Measurements from ENCODE around the gene ROBO3. TPM values are rescaled to one million over a fixed set of nuclear protein-coding genes. Genes with fewer than 3 reads are reported as not detected.

Gene ROBO3
- total and polyA plus RNA-seq, 10 of the 15 experiments (the other 5 are each of a cell fraction or from before 2014, with no cell fraction given) = 0.10 to 0.63 (median 0.31) TPM; not detected in 2

DNA sequence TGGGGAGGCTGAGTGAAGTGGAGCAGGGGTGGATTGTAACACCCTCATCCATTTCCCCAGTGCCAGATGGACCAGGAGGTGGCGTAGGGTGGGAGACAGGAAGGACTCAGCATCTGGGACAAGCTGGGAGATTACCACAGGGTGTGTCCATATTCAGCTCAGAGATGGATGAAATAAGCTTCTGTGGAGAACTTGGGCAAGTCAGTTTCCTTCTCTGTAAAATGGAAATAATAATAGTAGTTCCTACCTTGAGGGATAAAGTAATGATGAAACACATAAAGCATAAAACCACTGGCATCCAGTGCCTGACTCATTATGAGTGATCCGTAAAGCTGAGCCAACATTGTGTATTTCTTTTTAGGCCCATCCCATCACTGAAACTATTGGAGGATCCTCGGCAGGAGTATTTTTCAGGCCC, 33.0 kb downstream of the ROBO3 start:
- no peak for TF ChIP-seq NFXL1 (IDR thresholded peaks at IDR 0.05; ENCODE audit: borderline replicate concordance)
- BruUV-seq (replicated peaks) = no TSS peak
- Histone ChIP-seq H3K9me3 (replicated peaks; ENCODE audit: control insufficient read depth, insufficient read depth, low read length) (no peaks in the 10 kb centered on the region), H3K9ac (ENCODE audit: control insufficient read depth, insufficient read depth, low read length) (no peak overlapping the region), H2AFZ (ENCODE audit: control insufficient read depth, low read depth, low read length) (no peak overlapping the region), H3K4me1 (ENCODE audit: control insufficient read depth, insufficient read depth, low read length) (no peaks in the 10 kb centered on the region), H3K79me2 (ENCODE audit: control insufficient read depth, insufficient read depth, low read length) (no peaks in the 10 kb centered on the region), H3K27me3 (replicated peaks in 1 of 2; ENCODE audit: control insufficient read depth in 2 of 2, insufficient read depth in 2 of 2, low read length in 1 of 2) (peaks cover 3 to 7% of the 10 kb centered on the region in 2 experiments; a peak in 3 of 4 replicates), H3K4me3 (no peak overlapping the region), H4K20me1 (ENCODE audit: control insufficient read depth, insufficient read depth) (no peaks in the 10 kb centered on the region), H3K4me2 (ENCODE audit: control insufficient read depth, insufficient read depth) (no peak overlapping the region), H3K36me3 (ENCODE audit: control insufficient read depth in 2 of 2, insufficient read depth in 2 of 2, low read length in 1 of 2) (no peaks in the 10 kb centered on the region), H3K27ac (ENCODE audit: control insufficient read depth, insufficient read depth) (no peak overlapping the region)
- intact Hi-C loops (cut with micrococcal nuclease; ENCODE audit: unreplicated experiment) = no loop called here
- ChIA-PET RAD21 (ENCODE audit: unreplicated experiment) (no interaction called here), POLR2A (no interaction called here), CTCF (interaction anchor here (0.9 kb wide), 1 partner anchor 10 kb away, joined by 4 read pairs; no protein-coding TSS in a partner anchor), SMC1A (ENCODE audit: uncharacterized antibody, unreplicated experiment) (no interaction called here)
- no peak for FAIRE-seq
- no peak for DNase-seq (ENCODE audit: low read depth, low spot score)
- in situ Hi-C loops (cut with MboI) = no loop called here
- 26% methylated on average over 3 of the region's 3 CpGs for WGBS (ENCODE audit: insufficient coverage, insufficient replicate concordance, low lambda C conversion rate, missing lambda C conversion rate)
- ATAC-seq = no peak

DNA sequence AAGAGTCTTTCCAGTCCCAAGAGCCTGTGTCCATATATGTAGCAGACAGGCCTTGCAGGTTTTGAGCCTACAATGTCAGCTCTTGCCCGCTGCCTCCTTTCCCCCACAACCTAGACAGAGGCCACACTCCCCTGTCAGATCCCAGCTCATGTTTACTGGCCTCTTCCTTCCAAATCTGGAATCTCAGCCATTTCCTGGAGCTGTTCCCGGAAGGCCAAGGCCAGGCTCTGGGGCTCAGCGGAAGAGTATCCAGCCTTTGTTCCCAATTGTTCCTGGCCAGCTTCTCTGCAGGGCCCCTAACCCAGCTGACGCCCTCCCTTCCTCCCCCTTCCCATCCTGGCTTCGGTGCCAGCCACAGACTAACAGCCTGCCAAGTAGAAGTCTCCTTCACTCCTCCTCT, 33.5 kb downstream of the ROBO3 start:
- POLR2A ChIA-PET = no interaction called here
- SMC1A ChIA-PET (ENCODE audit: uncharacterized antibody, unreplicated experiment) = no interaction called here
- RAD21 ChIA-PET (ENCODE audit: unreplicated experiment) = no interaction called here
- CTCF ChIA-PET = interaction anchor here (1.4 kb wide), 1 partner anchor 243 kb away, joined by 3 read pairs; no protein-coding TSS in a partner anchor
- Histone ChIP-seq H3K9ac (ENCODE audit: control insufficient read depth, insufficient read depth, low read length) (no peak overlapping the region), H3K4me2 (ENCODE audit: control insufficient read depth, insufficient read depth) (no peak overlapping the region), H3K79me2 (ENCODE audit: control insufficient read depth, insufficient read depth, low read length) (no peaks in the 10 kb centered on the region), H3K27me3 (replicated peaks in 1 of 2; ENCODE audit: control insufficient read depth in 2 of 2, insufficient read depth in 2 of 2, low read length in 1 of 2) (peaks cover 3 to 7% of the 10 kb centered on the region in 2 experiments; a peak in 3 of 4 replicates), H3K4me1 (ENCODE audit: control insufficient read depth, insufficient read depth, low read length) (no peaks in the 10 kb centered on the region), H2AFZ (ENCODE audit: control insufficient read depth, low read depth, low read length) (no peak overlapping the region), H3K9me3 (replicated peaks; ENCODE audit: control insufficient read depth, insufficient read depth, low read length) (no peaks in the 10 kb centered on the region), H3K4me3 (no peak overlapping the region), H4K20me1 (ENCODE audit: control insufficient read depth, insufficient read depth) (no peaks in the 10 kb centered on the region), H3K36me3 (ENCODE audit: control insufficient read depth in 2 of 2, insufficient read depth in 2 of 2, low read length in 1 of 2) (no peaks in the 10 kb centered on the region), H3K27ac (ENCODE audit: control insufficient read depth, insufficient read depth) (no peak overlapping the region)
- BruUV-seq (replicated peaks) = no TSS peak
- ATAC-seq (no peak), DNase-seq (ENCODE audit: low read depth, low spot score) (no peak), FAIRE-seq (no peak)
- 20% methylated on average over 5 of the region's 5 CpGs for WGBS (ENCODE audit: insufficient coverage, insufficient replicate concordance, low lambda C conversion rate, missing lambda C conversion rate)
- in situ Hi-C loops (cut with MboI) = no loop called here
- intact Hi-C loops (cut with micrococcal nuclease; ENCODE audit: unreplicated experiment) = no loop called here
- TF ChIP-seq, protein P1, sequence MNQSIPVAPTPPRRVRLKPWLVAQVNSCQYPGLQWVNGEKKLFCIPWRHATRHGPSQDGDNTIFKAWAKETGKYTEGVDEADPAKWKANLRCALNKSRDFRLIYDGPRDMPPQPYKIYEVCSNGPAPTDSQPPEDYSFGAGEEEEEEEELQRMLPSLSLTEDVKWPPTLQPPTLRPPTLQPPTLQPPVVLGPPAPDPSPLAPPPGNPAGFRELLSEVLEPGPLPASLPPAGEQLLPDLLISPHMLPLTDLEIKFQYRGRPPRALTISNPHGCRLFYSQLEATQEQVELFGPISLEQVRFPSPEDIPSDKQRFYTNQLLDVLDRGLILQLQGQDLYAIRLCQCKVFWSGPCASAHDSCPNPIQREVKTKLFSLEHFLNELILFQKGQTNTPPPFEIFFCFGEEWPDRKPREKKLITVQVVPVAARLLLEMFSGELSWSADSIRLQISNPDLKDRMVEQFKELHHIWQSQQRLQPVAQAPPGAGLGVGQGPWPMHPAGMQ (IDR thresholded peaks at IDR 0.05; ENCODE audit: borderline replicate concordance) = no peak
- TF ChIP-seq, protein P2, sequence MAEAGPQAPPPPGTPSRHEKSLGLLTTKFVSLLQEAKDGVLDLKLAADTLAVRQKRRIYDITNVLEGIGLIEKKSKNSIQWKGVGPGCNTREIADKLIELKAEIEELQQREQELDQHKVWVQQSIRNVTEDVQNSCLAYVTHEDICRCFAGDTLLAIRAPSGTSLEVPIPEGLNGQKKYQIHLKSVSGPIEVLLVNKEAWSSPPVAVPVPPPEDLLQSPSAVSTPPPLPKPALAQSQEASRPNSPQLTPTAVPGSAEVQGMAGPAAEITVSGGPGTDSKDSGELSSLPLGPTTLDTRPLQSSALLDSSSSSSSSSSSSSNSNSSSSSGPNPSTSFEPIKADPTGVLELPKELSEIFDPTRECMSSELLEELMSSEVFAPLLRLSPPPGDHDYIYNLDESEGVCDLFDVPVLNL (IDR thresholded peaks at IDR 0.05; ENCODE audit: low read depth, low read length) = no peak
- no peak for TF ChIP-seq TCF12 (IDR thresholded peaks at IDR 0.05; ENCODE audit: low read depth, low read length)
- no peak for TF ChIP-seq JUNB (IDR thresholded peaks at IDR 0.05)
- TF ChIP-seq, protein P3, sequence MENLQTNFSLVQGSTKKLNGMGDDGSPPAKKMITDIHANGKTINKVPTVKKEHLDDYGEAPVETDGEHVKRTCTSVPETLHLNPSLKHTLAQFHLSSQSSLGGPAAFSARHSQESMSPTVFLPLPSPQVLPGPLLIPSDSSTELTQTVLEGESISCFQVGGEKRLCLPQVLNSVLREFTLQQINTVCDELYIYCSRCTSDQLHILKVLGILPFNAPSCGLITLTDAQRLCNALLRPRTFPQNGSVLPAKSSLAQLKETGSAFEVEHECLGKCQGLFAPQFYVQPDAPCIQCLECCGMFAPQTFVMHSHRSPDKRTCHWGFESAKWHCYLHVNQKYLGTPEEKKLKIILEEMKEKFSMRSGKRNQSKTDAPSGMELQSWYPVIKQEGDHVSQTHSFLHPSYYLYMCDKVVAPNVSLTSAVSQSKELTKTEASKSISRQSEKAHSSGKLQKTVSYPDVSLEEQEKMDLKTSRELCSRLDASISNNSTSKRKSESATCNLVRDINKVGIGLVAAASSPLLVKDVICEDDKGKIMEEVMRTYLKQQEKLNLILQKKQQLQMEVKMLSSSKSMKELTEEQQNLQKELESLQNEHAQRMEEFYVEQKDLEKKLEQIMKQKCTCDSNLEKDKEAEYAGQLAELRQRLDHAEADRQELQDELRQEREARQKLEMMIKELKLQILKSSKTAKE (IDR thresholded peaks at IDR 0.05; ENCODE audit: low read depth, poor library complexity, severe bottlenecking) = no peak
- no peak for TF ChIP-seq IKZF1 (conservative IDR thresholded peaks at IDR 0.05)
- no peak for TF ChIP-seq USF1 (IDR thresholded peaks at IDR 0.05; ENCODE audit: borderline replicate concordance, extremely low read length, insufficient read depth, low read depth, low read length)
- TF ChIP-seq SPI1 (IDR thresholded peaks at IDR 0.05; ENCODE audit: borderline replicate concordance, insufficient read depth, low read depth, low read length) = no peak
- TF ChIP-seq ZBED1 (IDR thresholded peaks at IDR 0.05; ENCODE audit: borderline replicate concordance) = no peak
- TF ChIP-seq CHD1 (IDR thresholded peaks at IDR 0.05; ENCODE audit: low read depth, low read length) = no peak
- no peak for TF ChIP-seq SMAD1 (IDR thresholded peaks at IDR 0.05; ENCODE audit: low read depth, partially characterized antibody)
